ENCODE data around the gene MRPL3.

DNA sequence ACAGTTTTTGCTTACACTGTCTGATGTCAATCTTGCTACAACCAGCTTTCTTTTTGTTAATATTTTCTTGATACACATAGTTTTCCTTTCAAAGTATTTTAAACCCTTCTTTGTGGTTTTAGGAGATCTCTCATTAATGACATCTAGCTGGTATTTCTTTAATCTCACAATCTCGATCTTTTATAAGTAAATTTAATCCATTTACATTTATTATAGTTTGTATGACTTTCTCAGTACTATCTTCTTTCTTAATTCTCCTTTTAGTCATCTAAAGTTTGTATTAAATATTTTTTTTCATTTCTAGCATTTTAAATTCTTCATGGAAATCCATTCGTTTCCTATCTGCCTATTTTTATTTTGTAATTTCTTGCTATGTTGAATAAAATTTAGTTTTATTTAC, 55.4 kb downstream of the MRPL3 start:
- TF ChIP-seq, protein P1, sequence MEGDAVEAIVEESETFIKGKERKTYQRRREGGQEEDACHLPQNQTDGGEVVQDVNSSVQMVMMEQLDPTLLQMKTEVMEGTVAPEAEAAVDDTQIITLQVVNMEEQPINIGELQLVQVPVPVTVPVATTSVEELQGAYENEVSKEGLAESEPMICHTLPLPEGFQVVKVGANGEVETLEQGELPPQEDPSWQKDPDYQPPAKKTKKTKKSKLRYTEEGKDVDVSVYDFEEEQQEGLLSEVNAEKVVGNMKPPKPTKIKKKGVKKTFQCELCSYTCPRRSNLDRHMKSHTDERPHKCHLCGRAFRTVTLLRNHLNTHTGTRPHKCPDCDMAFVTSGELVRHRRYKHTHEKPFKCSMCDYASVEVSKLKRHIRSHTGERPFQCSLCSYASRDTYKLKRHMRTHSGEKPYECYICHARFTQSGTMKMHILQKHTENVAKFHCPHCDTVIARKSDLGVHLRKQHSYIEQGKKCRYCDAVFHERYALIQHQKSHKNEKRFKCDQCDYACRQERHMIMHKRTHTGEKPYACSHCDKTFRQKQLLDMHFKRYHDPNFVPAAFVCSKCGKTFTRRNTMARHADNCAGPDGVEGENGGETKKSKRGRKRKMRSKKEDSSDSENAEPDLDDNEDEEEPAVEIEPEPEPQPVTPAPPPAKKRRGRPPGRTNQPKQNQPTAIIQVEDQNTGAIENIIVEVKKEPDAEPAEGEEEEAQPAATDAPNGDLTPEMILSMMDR (IDR thresholded peaks at IDR 0.05): no peak
- TF ChIP-seq, protein P2, sequence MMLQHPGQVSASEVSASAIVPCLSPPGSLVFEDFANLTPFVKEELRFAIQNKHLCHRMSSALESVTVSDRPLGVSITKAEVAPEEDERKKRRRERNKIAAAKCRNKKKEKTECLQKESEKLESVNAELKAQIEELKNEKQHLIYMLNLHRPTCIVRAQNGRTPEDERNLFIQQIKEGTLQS (CRISPR knock-in tag; conservative IDR thresholded peaks at IDR 0.05): no peak
- no peak for TF ChIP-seq ZNF232 (CRISPR knock-in tag; IDR thresholded peaks at IDR 0.05)
- TF ChIP-seq, protein P3, sequence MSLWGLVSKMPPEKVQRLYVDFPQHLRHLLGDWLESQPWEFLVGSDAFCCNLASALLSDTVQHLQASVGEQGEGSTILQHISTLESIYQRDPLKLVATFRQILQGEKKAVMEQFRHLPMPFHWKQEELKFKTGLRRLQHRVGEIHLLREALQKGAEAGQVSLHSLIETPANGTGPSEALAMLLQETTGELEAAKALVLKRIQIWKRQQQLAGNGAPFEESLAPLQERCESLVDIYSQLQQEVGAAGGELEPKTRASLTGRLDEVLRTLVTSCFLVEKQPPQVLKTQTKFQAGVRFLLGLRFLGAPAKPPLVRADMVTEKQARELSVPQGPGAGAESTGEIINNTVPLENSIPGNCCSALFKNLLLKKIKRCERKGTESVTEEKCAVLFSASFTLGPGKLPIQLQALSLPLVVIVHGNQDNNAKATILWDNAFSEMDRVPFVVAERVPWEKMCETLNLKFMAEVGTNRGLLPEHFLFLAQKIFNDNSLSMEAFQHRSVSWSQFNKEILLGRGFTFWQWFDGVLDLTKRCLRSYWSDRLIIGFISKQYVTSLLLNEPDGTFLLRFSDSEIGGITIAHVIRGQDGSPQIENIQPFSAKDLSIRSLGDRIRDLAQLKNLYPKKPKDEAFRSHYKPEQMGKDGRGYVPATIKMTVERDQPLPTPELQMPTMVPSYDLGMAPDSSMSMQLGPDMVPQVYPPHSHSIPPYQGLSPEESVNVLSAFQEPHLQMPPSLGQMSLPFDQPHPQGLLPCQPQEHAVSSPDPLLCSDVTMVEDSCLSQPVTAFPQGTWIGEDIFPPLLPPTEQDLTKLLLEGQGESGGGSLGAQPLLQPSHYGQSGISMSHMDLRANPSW (CRISPR knock-in tag; conservative IDR thresholded peaks at IDR 0.05; ENCODE audit: low read depth): no peak
- TF ChIP-seq MXD4 (CRISPR knock-in tag; IDR thresholded peaks at IDR 0.05; ENCODE audit: borderline replicate concordance): no peak
- TF ChIP-seq FOXK1 (CRISPR knock-in tag; IDR thresholded peaks at IDR 0.05): no peak
- TF ChIP-seq TP53 (CRISPR knock-in tag; IDR thresholded peaks at IDR 0.05): no peak
- no peak for TF ChIP-seq NR2C2 (CRISPR knock-in tag; IDR thresholded peaks at IDR 0.05)
- TF ChIP-seq NR3C1 (CRISPR knock-in tag; conservative IDR thresholded peaks at IDR 0.05; ENCODE audit: low read depth): no peak
- no peak for TF ChIP-seq CREM (CRISPR knock-in tag; IDR thresholded peaks at IDR 0.05)

All from WTC11 (cell line).